ENCODE results near the gene KLRC2. TPM values are rescaled to one million over a fixed set of nuclear protein-coding genes. Genes with fewer than 3 reads are reported as not detected.
"Not testable (repeated sequence)": the region's sequence is repeated elsewhere in the genome, so short reads cannot be mapped to it uniquely, and the experiment has no call there.

KLRC2 gene
- total RNA-seq, 1 donor from 2014 or later, result 1.5 TPM

DNA sequence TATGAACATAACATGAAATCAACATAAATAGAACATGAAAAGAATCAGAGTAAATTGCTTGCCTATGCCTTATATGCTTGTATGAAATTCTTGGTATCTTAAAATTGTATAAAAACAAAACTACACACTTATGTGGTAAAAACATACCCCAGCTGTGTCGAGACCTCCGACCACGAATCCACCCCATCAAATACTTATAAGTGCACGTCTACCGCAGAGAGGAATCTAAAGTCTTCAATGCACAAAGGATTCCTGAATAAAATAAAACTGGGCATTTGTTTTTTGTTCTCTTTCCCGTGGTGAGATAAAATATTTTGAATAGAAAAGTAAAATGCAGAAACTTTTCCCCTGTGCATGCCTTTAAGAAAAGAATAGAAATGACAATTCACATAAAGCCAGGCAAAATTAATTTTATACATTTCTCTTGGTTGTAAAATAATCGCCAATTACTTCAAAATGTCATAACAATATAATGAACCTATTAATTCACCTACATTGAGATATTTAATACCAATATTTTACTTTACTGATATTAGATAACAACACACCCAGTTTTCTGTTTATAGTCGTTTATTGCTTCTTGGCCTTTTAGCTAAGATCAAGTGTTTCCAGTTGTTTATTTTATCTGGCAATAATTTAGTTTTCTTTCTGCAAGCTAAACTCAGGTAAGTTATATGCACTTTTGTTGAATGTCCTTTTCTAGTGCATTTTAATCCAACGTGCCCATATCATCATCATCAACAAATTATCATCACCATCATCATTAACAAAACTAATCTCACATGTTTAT lies 47.0 kb downstream of the KLRC2 start:
- DNase-seq (ENCODE audit: extremely low spot score in 2 of 2), result no peak
- Histone ChIP-seq H3K4me3 (no peak overlapping the region), H3K9me3 (no peaks in the 10 kb centered on the region), H3K36me3 (no peaks in the 10 kb centered on the region), H3K4me1 (no peaks in the 10 kb centered on the region), H3K27ac (no peak overlapping the region), H3K27me3 (no peaks in the 10 kb centered on the region)
- intact Hi-C loops (cut with DNase I), result no loop called here
- no peak for TF ChIP-seq POLR2AphosphoS5 (IDR thresholded peaks at IDR 0.05; ENCODE audit: insufficient read depth in 1 of 2, low read depth in 1 of 2)
- TF ChIP-seq POLR2A (IDR thresholded peaks at IDR 0.05), result no peak
- TF ChIP-seq CTCF (IDR thresholded peaks at IDR 0.05), result no peak

DNA sequence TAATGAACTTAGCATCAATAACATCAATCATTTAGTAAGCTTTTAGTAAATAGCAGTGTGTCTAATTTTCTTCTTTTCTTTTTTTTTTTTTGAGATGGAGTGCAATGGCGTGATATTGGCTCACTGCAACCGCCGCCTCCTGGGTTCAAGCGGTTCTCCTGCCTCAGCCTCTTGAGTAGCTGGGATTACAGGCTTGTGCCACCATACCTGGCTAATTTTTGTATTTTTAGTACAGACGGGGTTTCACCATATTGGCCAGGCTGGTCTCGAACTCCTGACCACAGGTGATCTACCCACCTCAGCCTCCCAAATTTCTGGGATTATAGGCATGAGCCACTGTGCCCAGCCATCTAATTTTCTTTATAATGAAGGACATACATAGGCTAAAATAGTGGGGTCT lies 48.3 kb downstream of the KLRC2 start:
- H3K36me3 ChIP-seq; H3K9me3 ChIP-seq; H3K4me3 ChIP-seq; intact Hi-C loops (cut with DNase I); H3K27me3 ChIP-seq; H3K4me1 ChIP-seq; H3K27ac ChIP-seq; DNase-seq (ENCODE audit: extremely low spot score in 2 of 2): not testable (repeated sequence)

DNA sequence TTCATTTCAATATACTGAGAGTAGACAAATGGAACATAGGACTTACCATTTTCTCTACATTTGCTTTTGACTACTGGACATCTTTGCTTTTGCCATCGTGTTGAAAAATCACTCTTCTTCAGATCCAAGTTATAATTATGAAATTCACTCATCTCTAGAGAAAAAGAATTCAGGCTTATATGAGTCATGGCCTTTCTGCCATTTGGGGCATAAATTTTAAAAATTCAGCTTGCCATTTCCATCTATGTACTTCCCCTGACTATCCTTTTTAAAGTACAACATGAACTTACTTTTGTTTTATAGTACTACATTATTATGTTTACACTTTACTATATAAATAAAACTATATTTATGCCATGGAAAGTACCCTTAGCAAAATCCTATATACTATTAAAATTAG lies 49.0 kb downstream of the KLRC2 start:
- DNase-seq (ENCODE audit: extremely low spot score in 2 of 2), result no peak
- no peak overlapping the region for H3K4me3 ChIP-seq
- H3K36me3 ChIP-seq, result no peaks in the 10 kb centered on the region
- no peaks in the 10 kb centered on the region for H3K4me1 ChIP-seq
- H3K27me3 ChIP-seq, result no peaks in the 10 kb centered on the region
- intact Hi-C loops (cut with DNase I), result no loop called here
- H3K9me3 ChIP-seq, result no peaks in the 10 kb centered on the region
- TF ChIP-seq POLR2AphosphoS5 (IDR thresholded peaks at IDR 0.05; ENCODE audit: insufficient read depth in 1 of 2, low read depth in 1 of 2) (no peak), CTCF (IDR thresholded peaks at IDR 0.05) (no peak), POLR2A (IDR thresholded peaks at IDR 0.05) (no peak)
- no peak overlapping the region for H3K27ac ChIP-seq

- TF ChIP-seq CTCF (IDR thresholded peaks at IDR 0.05), result no peak
- no peak for TF ChIP-seq POLR2AphosphoS5 (IDR thresholded peaks at IDR 0.05; ENCODE audit: insufficient read depth in 1 of 2, low read depth in 1 of 2)
- H3K9me3 ChIP-seq, result no peaks in the 10 kb centered on the region
- DNase-seq (ENCODE audit: extremely low spot score in 2 of 2), result no peak
- no peak overlapping the region for H3K4me3 ChIP-seq
- intact Hi-C loops (cut with DNase I), result no loop called here
- no peaks in the 10 kb centered on the region for H3K4me1 ChIP-seq
- no peaks in the 10 kb centered on the region for H3K36me3 ChIP-seq
- H3K27ac ChIP-seq, result no peak overlapping the region
- H3K27me3 ChIP-seq, result no peaks in the 10 kb centered on the region
Observed at GRCh38 chr12:10385166-10385613, 50.6 kb downstream of the KLRC2 start.

DNA sequence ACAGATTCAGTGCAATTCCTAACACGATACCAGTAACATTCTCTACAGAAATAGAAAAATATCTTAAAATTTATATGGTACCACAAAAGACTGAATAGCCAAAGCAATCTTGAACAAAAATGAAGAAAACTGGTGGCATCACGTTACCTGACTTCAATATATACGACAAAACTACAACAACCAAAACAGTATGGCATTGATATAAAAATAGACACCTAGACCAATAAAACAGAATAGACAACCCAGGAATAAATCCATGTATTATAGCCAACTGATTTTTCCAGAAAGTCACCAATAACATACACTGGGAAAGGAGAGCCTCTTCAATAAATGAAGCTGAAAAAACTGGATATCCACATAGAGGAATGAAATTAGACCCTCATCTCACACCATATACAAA lies 51.6 kb downstream of the KLRC2 start:
- Histone ChIP-seq H3K4me3 (no peak overlapping the region), H3K27ac (no peak overlapping the region), H3K36me3 (no peaks in the 10 kb centered on the region), H3K9me3 (no peaks in the 10 kb centered on the region), H3K4me1 (no peaks in the 10 kb centered on the region), H3K27me3 (no peaks in the 10 kb centered on the region)
- DNase-seq (ENCODE audit: extremely low spot score in 2 of 2), result no peak
- TF ChIP-seq POLR2A (IDR thresholded peaks at IDR 0.05) (no peak), POLR2AphosphoS5 (IDR thresholded peaks at IDR 0.05; ENCODE audit: insufficient read depth in 1 of 2, low read depth in 1 of 2) (no peak), CTCF (IDR thresholded peaks at IDR 0.05) (no peak)
- intact Hi-C loops (cut with DNase I), result loop anchor here (5.0 kb wide), 1 partner anchor 1158 kb away; no protein-coding TSS in a partner anchor

Data from vagina (tissue), 2 donors.